ENCODE results near the gene GRAMD1B. TPM values are rescaled to one million over a fixed set of nuclear protein-coding genes. Genes with fewer than 3 reads are reported as not detected.
A peak's percentile ranks its signal among the peaks of the same experiment; 100 is the strongest.
"Not testable (repeated sequence)": the region's sequence is repeated elsewhere in the genome, so short reads cannot be mapped to it uniquely, and the experiment has no call there.

GRAMD1B gene
- total RNA-seq, 2 donors from 2014 or later = 28.8 to 39.6 TPM

DNA sequence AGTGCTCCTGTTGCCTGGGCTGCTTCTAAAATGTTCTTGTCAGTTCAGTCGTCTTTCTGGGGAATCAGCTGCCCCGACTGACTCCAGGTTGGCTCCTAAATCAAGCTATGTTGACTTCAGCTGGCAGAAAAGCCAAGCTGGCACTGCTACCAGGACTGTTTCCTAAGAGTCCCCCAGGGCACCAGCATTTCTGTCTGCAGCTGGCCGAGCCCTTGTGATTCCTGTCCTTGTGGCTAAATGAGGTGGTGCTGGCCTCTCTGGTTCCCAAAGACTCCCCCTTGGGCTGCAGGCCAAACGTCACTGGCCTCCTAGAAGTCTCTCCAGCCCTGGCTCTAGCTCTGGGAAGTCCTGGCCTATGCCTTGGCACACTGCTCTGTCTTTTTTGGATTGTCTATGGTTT is 31.1 kb downstream of the GRAMD1B start:
- Mint-ChIP-seq H3K4me1 (peaks cover 22% of the 10 kb centered on the region), H3K27me3 (ENCODE audit: insufficient read depth) (peaks cover 3% of the 10 kb centered on the region), H3K27ac (peak overlapping the region; percentile 69), H3K36me3 (ENCODE audit: low read depth) (peaks cover 14% of the 10 kb centered on the region), H3K4me3 (no peak overlapping the region), H3K9me3 (no peaks in the 10 kb centered on the region)
- H3K4me3 ChIP-seq (ENCODE audit: low read length) = no peak overlapping the region
- H3K36me3 ChIP-seq (ENCODE audit: control insufficient read depth, insufficient read depth, low read length) = peaks cover 60% of the 10 kb centered on the region
- H3K27ac ChIP-seq (ENCODE audit: low read depth, low read length) = no peak overlapping the region
- no peak for DNase-seq
- peaks cover 14% of the 10 kb centered on the region for H3K4me1 ChIP-seq (ENCODE audit: control insufficient read depth, insufficient read depth, low read length)
- 92% methylated on average over 4 of the region's 4 CpGs; no CpG with 5 or more reads in 1 of the 2 experiments for WGBS, 2 experiments (ENCODE audit: insufficient coverage in 1 of 2, insufficient read length in 1 of 2)
- H3K9ac ChIP-seq (ENCODE audit: extremely low read depth, low read length, poor library complexity, severe bottlenecking) = no peak overlapping the region
- H3K9me3 ChIP-seq (ENCODE audit: control insufficient read depth, low read length) = peaks cover 12% of the 10 kb centered on the region
- H3K27me3 ChIP-seq (ENCODE audit: control insufficient read depth, insufficient read depth, low read length, poor library complexity, severe bottlenecking) = no peaks in the 10 kb centered on the region
- TF ChIP-seq, protein P1, sequence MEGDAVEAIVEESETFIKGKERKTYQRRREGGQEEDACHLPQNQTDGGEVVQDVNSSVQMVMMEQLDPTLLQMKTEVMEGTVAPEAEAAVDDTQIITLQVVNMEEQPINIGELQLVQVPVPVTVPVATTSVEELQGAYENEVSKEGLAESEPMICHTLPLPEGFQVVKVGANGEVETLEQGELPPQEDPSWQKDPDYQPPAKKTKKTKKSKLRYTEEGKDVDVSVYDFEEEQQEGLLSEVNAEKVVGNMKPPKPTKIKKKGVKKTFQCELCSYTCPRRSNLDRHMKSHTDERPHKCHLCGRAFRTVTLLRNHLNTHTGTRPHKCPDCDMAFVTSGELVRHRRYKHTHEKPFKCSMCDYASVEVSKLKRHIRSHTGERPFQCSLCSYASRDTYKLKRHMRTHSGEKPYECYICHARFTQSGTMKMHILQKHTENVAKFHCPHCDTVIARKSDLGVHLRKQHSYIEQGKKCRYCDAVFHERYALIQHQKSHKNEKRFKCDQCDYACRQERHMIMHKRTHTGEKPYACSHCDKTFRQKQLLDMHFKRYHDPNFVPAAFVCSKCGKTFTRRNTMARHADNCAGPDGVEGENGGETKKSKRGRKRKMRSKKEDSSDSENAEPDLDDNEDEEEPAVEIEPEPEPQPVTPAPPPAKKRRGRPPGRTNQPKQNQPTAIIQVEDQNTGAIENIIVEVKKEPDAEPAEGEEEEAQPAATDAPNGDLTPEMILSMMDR (conservative IDR thresholded peaks at IDR 0.05) = peak; percentile 24

DNA sequence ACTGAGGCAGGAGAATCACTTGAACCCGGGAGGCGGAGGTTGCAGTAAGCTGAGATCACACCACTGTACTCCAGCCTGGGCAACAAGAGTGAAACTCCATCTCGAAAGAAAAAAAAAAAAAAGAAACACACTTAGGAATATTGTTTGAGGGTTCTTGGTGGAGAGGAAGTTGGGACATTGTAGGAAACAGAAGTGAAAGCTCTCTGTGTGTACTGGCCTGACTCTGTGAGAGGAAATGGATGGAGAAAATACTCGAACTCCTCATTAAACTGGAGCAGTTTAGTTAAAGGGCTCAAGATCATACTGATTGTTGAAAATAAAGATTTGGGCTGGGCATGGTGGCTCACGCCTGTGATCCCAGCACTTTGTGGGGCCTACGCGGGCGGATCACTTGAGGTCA is 35.6 kb downstream of the GRAMD1B start:
- not testable (repeated sequence) for H3K4me3 ChIP-seq (ENCODE audit: low read length); H3K27ac ChIP-seq (ENCODE audit: low read depth, low read length); H3K36me3 Mint-ChIP-seq (ENCODE audit: low read depth); H3K27me3 Mint-ChIP-seq (ENCODE audit: insufficient read depth); H3K9me3 Mint-ChIP-seq; H3K27me3 ChIP-seq (ENCODE audit: control insufficient read depth, insufficient read depth, low read length, poor library complexity, severe bottlenecking); H3K27ac Mint-ChIP-seq; DNase-seq; H3K9ac ChIP-seq (ENCODE audit: extremely low read depth, low read length, poor library complexity, severe bottlenecking); H3K4me3 Mint-ChIP-seq; H3K9me3 ChIP-seq (ENCODE audit: control insufficient read depth, low read length)
- peaks cover 38% of the 10 kb centered on the region for H3K4me1 Mint-ChIP-seq
- Histone ChIP-seq H3K36me3 (ENCODE audit: control insufficient read depth, insufficient read depth, low read length) (peaks cover 26% of the 10 kb centered on the region), H3K4me1 (ENCODE audit: control insufficient read depth, insufficient read depth, low read length) (peaks cover 14% of the 10 kb centered on the region)
- 93 to 95% methylated on average over 5 to 8 of the region's 8 CpGs for WGBS, 2 experiments (ENCODE audit: insufficient coverage in 1 of 2, insufficient read length in 1 of 2)

DNA sequence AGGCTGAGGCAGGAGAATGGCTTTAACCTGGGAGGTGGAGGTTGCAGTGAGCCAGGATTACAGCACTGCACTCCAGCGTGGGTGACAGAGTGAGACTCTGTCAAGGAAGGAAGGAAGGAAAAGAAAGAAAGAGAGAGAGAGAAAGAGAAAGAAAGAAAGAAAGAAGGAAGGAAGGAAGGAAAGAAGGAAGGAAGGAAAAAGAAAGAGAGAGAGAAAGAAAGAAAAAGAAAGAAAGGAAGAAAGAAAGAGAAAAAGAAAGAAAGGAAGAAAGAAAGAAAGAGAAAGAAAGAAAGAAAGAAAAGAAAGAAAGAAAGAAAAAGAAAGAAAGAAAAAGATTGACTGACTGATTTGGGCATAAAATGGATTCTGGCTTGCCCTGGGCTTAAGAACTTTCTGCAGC is 36.1 kb downstream of the GRAMD1B start:
- not testable (repeated sequence) for H3K27me3 ChIP-seq (ENCODE audit: control insufficient read depth, insufficient read depth, low read length, poor library complexity, severe bottlenecking); DNase-seq; H3K27ac ChIP-seq (ENCODE audit: low read depth, low read length); H3K4me3 Mint-ChIP-seq; H3K9ac ChIP-seq (ENCODE audit: extremely low read depth, low read length, poor library complexity, severe bottlenecking); H3K4me3 ChIP-seq (ENCODE audit: low read length); H3K27ac Mint-ChIP-seq; H3K27me3 Mint-ChIP-seq (ENCODE audit: insufficient read depth); H3K9me3 Mint-ChIP-seq; H3K9me3 ChIP-seq (ENCODE audit: control insufficient read depth, low read length); H3K36me3 Mint-ChIP-seq (ENCODE audit: low read depth)
- Histone ChIP-seq H3K36me3 (ENCODE audit: control insufficient read depth, insufficient read depth, low read length) (peaks cover 24% of the 10 kb centered on the region), H3K4me1 (ENCODE audit: control insufficient read depth, insufficient read depth, low read length) (peaks cover 14% of the 10 kb centered on the region)
- WGBS, 2 experiments (ENCODE audit: insufficient coverage in 1 of 2, insufficient read length in 1 of 2) = 88 to 95% methylated on average over 1 of the region's 1 CpG
- peaks cover 43% of the 10 kb centered on the region for H3K4me1 Mint-ChIP-seq

DNA sequence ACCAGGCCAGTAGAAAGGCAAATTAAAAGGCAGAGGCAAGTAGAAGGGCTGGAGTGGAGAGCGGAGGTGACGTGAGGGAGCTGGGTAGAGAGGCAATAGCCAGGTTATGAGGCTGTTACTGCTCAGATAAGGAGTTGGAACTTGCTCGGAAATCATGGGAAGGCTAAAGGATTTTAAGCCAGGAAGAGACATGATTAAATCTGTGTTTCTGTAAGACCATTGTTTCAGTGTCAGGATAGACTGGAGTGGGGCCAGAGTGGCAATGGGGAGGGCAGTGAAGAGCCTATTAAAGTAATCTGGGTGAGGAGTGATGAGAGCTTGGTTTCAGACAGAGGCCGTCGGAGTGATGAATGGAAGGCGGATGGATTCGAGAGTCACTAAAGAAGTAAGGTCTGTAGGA is 39.0 kb downstream of the GRAMD1B start:
- H3K4me1 Mint-ChIP-seq = peaks cover 37% of the 10 kb centered on the region
- H3K9me3 Mint-ChIP-seq = no peaks in the 10 kb centered on the region
- WGBS, 2 experiments (ENCODE audit: insufficient coverage in 1 of 2, insufficient read length in 1 of 2) = 87 to 89% methylated on average over 7 of the region's 7 CpGs
- H3K4me3 Mint-ChIP-seq = no peak overlapping the region
- Histone ChIP-seq H3K27me3 (ENCODE audit: control insufficient read depth, insufficient read depth, low read length, poor library complexity, severe bottlenecking) (no peaks in the 10 kb centered on the region), H3K4me1 (ENCODE audit: control insufficient read depth, insufficient read depth, low read length) (peaks cover 9% of the 10 kb centered on the region), H3K36me3 (ENCODE audit: control insufficient read depth, insufficient read depth, low read length) (peaks cover 19% of the 10 kb centered on the region), H3K9ac (ENCODE audit: extremely low read depth, low read length, poor library complexity, severe bottlenecking) (no peak overlapping the region), H3K4me3 (ENCODE audit: low read length) (no peak overlapping the region), H3K27ac (ENCODE audit: low read depth, low read length) (no peak overlapping the region), H3K9me3 (ENCODE audit: control insufficient read depth, low read length) (no peaks in the 10 kb centered on the region)
- peaks cover 4% of the 10 kb centered on the region for H3K36me3 Mint-ChIP-seq (ENCODE audit: low read depth)
- H3K27ac Mint-ChIP-seq = no peak overlapping the region
- peaks cover 3% of the 10 kb centered on the region for H3K27me3 Mint-ChIP-seq (ENCODE audit: insufficient read depth)
- TF ChIP-seq, protein P1 (conservative IDR thresholded peaks at IDR 0.05) = no peak
- DNase-seq = no peak
